ENCODE results near the gene SCN5A.

DNA sequence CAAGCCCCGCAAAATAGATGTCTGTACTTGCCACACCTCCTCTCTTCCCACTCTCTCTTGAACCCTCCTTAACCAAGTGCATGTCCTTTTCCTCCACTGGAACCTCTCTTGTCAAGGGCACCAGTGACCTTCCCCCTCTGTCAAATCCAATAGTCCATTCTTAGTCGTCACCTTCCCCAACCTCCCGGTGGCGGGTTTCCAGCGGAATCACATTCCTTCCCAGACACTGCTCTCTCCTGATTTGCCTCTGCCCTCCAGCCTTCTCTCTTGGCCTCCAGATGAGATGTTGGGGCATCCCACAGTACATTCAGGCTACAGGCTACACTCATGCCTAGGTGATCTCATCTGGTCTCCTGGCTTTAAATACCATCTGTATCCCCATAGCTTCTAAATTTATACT, 31.1 kb downstream of the SCN5A start:
- TF ChIP-seq POLR2AphosphoS5 (IDR thresholded peaks at IDR 0.05; ENCODE audit: borderline replicate concordance, low read depth, low read length) (no peak), EZH2 (IDR thresholded peaks at IDR 0.05) (no peak)
